ENCODE measurements around the gene SPATA20.

SPATA20 gene

GRCh38 chr17:50578173-50578572 is 31.2 kb downstream of the SPATA20 start:
- no peak for TF ChIP-seq CTCF (IDR thresholded peaks at IDR 0.05; ENCODE audit: low read depth, low read length, missing control alignments)
- no peak overlapping the region for H3K4me3 ChIP-seq (ENCODE audit: low read depth, low read length)
- DNase-seq (ENCODE audit: low read depth) = no peak

- TF ChIP-seq CTCF (IDR thresholded peaks at IDR 0.05; ENCODE audit: low read depth, low read length, missing control alignments) = no peak
- H3K4me3 ChIP-seq (ENCODE audit: low read depth, low read length) = no peak overlapping the region
- DNase-seq (ENCODE audit: low read depth) = no peak
Observed at GRCh38 chr17:50579399-50579798, 32.4 kb downstream of the SPATA20 start.

GRCh38 chr17:50580646-50581045 is 33.7 kb downstream of the SPATA20 start:
- DNase-seq (ENCODE audit: low read depth) = no peak
- H3K4me3 ChIP-seq (ENCODE audit: low read depth, low read length) = no peak overlapping the region
- no peak for TF ChIP-seq CTCF (IDR thresholded peaks at IDR 0.05; ENCODE audit: low read depth, low read length, missing control alignments)

GRCh38 chr17:50581316-50581715 is 34.3 kb downstream of the SPATA20 start:
- no peak for DNase-seq (ENCODE audit: low read depth)
- no peak overlapping the region for H3K4me3 ChIP-seq (ENCODE audit: low read depth, low read length)
- TF ChIP-seq CTCF (IDR thresholded peaks at IDR 0.05; ENCODE audit: low read depth, low read length, missing control alignments) = no peak

- H3K4me3 ChIP-seq (ENCODE audit: low read depth, low read length) = no peak overlapping the region
- TF ChIP-seq CTCF (IDR thresholded peaks at IDR 0.05; ENCODE audit: low read depth, low read length, missing control alignments) = no peak
- no peak for DNase-seq (ENCODE audit: low read depth)
Observed at GRCh38 chr17:50582741-50583140, 35.8 kb downstream of the SPATA20 start.

- no peak for TF ChIP-seq CTCF (IDR thresholded peaks at IDR 0.05; ENCODE audit: low read depth, low read length, missing control alignments)
- no peak for DNase-seq (ENCODE audit: low read depth)
- no peak overlapping the region for H3K4me3 ChIP-seq (ENCODE audit: low read depth, low read length)
Observed at GRCh38 chr17:50583641-50584040, 36.7 kb downstream of the SPATA20 start.

GRCh38 chr17:50584116-50584515 is 37.1 kb downstream of the SPATA20 start:
- no peak overlapping the region for H3K4me3 ChIP-seq (ENCODE audit: low read depth, low read length)
- DNase-seq (ENCODE audit: low read depth) = no peak
- TF ChIP-seq CTCF (IDR thresholded peaks at IDR 0.05; ENCODE audit: low read depth, low read length, missing control alignments) = no peak

Data from GM12864 (cell line).